ENCODE data around the gene FOXJ2.

DNA sequence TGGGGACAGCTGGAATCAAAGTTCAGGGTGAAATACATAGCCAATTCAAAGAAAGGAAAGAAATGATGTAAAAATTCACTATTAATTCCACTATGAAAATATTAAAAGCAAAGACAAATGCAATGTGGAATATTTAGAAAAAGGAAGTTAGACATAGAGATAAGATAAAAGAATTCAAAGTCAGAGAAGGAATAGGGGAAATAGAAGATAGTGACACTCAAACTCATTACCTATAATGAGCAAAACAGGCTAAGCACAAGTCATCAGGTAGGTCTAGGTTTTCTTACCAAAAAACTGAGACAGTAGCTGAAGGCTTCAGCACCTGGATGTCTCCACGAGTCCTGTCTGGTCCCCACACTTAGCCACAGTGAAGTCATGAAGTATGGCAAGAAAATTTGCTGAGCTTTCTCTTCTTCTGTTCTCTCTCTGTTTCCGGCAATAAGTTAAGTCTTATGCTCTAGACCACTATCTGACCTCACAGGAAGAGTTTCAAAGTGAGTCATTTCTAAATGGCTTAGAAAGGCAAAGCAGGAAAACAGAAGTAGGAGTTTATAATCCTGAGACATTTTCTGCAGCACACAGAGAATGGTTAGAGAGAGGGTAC lies 33.6 kb downstream of the FOXJ2 start, which contains the start of gene C3AR1:
- TF ChIP-seq, protein P1, sequence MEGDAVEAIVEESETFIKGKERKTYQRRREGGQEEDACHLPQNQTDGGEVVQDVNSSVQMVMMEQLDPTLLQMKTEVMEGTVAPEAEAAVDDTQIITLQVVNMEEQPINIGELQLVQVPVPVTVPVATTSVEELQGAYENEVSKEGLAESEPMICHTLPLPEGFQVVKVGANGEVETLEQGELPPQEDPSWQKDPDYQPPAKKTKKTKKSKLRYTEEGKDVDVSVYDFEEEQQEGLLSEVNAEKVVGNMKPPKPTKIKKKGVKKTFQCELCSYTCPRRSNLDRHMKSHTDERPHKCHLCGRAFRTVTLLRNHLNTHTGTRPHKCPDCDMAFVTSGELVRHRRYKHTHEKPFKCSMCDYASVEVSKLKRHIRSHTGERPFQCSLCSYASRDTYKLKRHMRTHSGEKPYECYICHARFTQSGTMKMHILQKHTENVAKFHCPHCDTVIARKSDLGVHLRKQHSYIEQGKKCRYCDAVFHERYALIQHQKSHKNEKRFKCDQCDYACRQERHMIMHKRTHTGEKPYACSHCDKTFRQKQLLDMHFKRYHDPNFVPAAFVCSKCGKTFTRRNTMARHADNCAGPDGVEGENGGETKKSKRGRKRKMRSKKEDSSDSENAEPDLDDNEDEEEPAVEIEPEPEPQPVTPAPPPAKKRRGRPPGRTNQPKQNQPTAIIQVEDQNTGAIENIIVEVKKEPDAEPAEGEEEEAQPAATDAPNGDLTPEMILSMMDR (IDR thresholded peaks at IDR 0.05; ENCODE audit: low read length) = no peak
- TF ChIP-seq EZH2phosphoT487 (IDR thresholded peaks at IDR 0.05; ENCODE audit: low read length) = no peak
